Measurements from ENCODE around the gene GLDN. TPM values are rescaled to one million over a fixed set of nuclear protein-coding genes. Genes with fewer than 3 reads are reported as not detected.
A peak's percentile ranks its signal among the peaks of the same experiment; 100 is the strongest.

Gene GLDN
- total RNA-seq, 4 donors from 2014 or later: 0.44 to 4.7 (median 0.75) TPM

DNA sequence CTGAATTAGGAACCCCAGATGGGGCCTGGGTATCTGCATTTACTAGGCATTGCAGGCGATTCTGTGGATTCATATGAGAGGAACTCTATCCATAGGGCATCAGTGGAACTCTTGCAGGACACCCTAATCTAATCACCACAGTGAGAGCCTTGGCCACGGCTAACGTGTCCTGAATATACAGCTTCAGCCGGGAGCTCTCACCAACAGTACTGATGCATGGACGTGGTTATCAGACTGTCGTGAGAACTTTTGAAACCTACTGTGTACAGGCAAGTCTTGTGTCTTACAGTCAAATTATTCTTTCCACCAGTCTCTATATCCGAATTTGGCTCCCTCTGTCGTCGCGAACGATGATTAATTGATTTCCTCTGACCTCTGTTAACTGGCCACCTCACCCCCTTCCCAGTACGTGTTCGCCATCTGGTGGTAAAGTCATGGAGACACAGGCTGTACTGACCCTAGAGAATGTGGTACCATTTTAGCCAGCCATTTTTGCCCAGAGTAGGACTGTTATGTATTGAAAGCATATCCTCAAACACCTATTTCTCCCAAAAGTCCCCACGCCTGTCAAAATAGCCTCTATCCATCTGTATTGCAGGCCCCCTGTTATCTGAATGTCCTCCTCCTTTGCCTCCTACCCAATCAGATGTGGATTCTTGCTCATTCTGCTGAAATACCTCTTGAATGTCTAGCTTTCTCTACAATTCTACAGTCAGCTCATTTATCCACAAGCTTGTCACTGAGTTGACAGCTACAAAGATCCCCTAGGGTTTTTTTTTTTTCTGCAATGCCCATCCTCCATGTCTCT lies 39.7 kb downstream of the GLDN start:
- TF ChIP-seq POLR2A (IDR thresholded peaks at IDR 0.05): no peak
- TF ChIP-seq, protein P1, sequence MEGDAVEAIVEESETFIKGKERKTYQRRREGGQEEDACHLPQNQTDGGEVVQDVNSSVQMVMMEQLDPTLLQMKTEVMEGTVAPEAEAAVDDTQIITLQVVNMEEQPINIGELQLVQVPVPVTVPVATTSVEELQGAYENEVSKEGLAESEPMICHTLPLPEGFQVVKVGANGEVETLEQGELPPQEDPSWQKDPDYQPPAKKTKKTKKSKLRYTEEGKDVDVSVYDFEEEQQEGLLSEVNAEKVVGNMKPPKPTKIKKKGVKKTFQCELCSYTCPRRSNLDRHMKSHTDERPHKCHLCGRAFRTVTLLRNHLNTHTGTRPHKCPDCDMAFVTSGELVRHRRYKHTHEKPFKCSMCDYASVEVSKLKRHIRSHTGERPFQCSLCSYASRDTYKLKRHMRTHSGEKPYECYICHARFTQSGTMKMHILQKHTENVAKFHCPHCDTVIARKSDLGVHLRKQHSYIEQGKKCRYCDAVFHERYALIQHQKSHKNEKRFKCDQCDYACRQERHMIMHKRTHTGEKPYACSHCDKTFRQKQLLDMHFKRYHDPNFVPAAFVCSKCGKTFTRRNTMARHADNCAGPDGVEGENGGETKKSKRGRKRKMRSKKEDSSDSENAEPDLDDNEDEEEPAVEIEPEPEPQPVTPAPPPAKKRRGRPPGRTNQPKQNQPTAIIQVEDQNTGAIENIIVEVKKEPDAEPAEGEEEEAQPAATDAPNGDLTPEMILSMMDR (IDR thresholded peaks at IDR 0.05 in 4 of 5, conservative IDR thresholded peaks at IDR 0.05 in 1 of 5): peak; percentile 67 to 82 (median 77)
- Histone ChIP-seq H3K27me3 (no peaks in the 10 kb centered on the region), H3K9me3 (no peaks in the 10 kb centered on the region), H3K27ac (no peak overlapping the region), H3K36me3 (no peaks in the 10 kb centered on the region), H3K4me3 (no peak overlapping the region), H3K4me1 (no peaks in the 10 kb centered on the region)
- DNase-seq: peak; percentile 15 to 31
- intact Hi-C loops (cut with DNase I; ENCODE audit: low total_unique reads) (loop anchor here (1.0 to 2.0 kb wide), 3 partner anchors 100 to 218 kb away; no protein-coding TSS in a partner anchor), in situ Hi-C loops (cut with MboI; ENCODE audit: low sequenced_read_pairs in 4 of 4) (loop anchor here (5.0 to 25.0 kb wide), 5 partner anchors 94 to 219 kb away; no protein-coding TSS in a partner anchor)
- ATAC-seq: peak; percentile 77 to 85

DNA sequence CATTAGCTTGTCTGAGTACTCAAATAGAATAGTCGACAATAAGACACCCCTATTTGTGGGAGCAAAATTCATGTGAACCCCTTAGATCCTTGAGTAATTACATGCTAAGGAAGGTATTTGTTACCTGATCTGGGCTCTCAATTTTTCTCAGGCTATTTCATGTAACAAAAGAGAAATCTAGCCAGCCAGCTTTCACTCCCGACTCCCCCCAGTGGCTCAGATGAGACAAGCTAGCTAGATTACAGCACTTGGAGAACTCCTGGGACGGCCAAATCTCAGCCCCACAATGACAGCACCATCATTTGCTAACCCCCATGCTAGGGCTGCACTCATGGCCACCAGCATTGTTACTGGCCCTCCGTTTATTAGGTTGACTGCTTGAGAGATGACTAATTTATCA lies 41.3 kb downstream of the GLDN start:
- no peaks in the 10 kb centered on the region for H3K9me3 ChIP-seq
- no peak for DNase-seq
- no peaks in the 10 kb centered on the region for H3K36me3 ChIP-seq
- H3K27ac ChIP-seq: no peak overlapping the region
- H3K27me3 ChIP-seq: no peaks in the 10 kb centered on the region
- no peak overlapping the region for H3K4me3 ChIP-seq
- TF ChIP-seq, protein P1 (IDR thresholded peaks at IDR 0.05 in 4 of 5, conservative IDR thresholded peaks at IDR 0.05 in 1 of 5): peak in 1 of 5 experiments; percentile 18
- no peak for TF ChIP-seq POLR2A (IDR thresholded peaks at IDR 0.05)
- intact Hi-C loops (cut with DNase I; ENCODE audit: low total_unique reads): no loop called here
- no peaks in the 10 kb centered on the region for H3K4me1 ChIP-seq
- in situ Hi-C loops (cut with MboI; ENCODE audit: low sequenced_read_pairs in 4 of 4): loop anchor here (5.0 to 25.0 kb wide), 5 partner anchors 95 to 220 kb away; no protein-coding TSS in a partner anchor
- ATAC-seq: no peak

DNA sequence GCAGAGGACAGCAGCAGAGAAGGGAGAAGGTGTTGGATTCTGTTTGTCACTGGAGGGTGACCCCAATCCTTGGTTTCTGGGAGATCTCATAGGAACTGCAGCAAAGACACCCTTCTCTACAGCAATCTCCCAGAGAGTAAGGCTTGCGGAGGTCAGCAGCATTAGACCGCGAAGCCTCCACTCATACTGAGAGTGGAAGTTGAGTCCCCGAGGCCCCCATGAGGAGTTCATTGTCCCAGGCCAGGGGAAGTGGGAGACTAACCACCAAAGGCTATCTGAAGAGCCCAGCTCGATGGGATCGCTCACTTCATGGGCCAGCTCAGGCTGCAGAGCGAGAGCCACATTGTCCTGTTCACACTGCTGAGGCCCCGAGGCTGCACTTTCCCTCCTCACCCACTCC lies 44.6 kb downstream of the GLDN start:
- ATAC-seq: no peak
- in situ Hi-C loops (cut with MboI; ENCODE audit: low sequenced_read_pairs in 4 of 4) (loop anchor here in 3 of 4 donors (5.0 to 25.0 kb wide), 4 partner anchors 99 to 229 kb away; no protein-coding TSS in a partner anchor), intact Hi-C loops (cut with DNase I; ENCODE audit: low total_unique reads) (no loop called here)
- H3K9me3 ChIP-seq: no peaks in the 10 kb centered on the region
- no peak overlapping the region for H3K4me3 ChIP-seq
- no peak for TF ChIP-seq POLR2A (IDR thresholded peaks at IDR 0.05)
- TF ChIP-seq, protein P1 (IDR thresholded peaks at IDR 0.05 in 4 of 5, conservative IDR thresholded peaks at IDR 0.05 in 1 of 5): no peak
- no peaks in the 10 kb centered on the region for H3K36me3 ChIP-seq
- H3K27me3 ChIP-seq: no peaks in the 10 kb centered on the region
- no peak for DNase-seq
- H3K4me1 ChIP-seq: no peaks in the 10 kb centered on the region
- no peak overlapping the region for H3K27ac ChIP-seq

DNA sequence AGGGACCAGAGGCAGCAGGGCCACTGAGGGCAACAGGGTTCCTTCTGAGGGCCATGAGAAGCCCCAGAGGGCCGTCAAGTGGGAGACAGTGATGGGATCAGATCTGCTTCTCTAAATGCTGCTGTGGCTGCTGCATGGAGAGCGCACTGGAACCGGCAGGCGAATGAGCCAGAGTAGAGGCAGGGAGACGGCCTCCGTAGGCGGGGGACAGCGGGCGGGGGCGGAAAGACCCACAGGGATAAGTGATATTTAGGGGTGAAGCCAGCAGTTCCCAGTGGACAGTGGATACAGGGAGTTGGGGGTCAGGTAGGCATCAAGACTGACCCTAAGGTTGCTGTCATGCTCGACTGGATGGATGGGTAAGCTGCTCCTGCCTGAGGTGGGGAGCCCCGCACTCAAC lies 45.0 kb downstream of the GLDN start:
- no peaks in the 10 kb centered on the region for H3K27me3 ChIP-seq
- no peaks in the 10 kb centered on the region for H3K36me3 ChIP-seq
- DNase-seq (no peak), ATAC-seq (no peak)
- in situ Hi-C loops (cut with MboI; ENCODE audit: low sequenced_read_pairs in 4 of 4) (loop anchor here in 3 of 4 donors (5.0 to 25.0 kb wide), 4 partner anchors 99 to 229 kb away; no protein-coding TSS in a partner anchor), intact Hi-C loops (cut with DNase I; ENCODE audit: low total_unique reads) (no loop called here)
- no peaks in the 10 kb centered on the region for H3K9me3 ChIP-seq
- TF ChIP-seq, protein P1 (IDR thresholded peaks at IDR 0.05 in 4 of 5, conservative IDR thresholded peaks at IDR 0.05 in 1 of 5): no peak
- TF ChIP-seq POLR2A (IDR thresholded peaks at IDR 0.05): no peak
- H3K4me1 ChIP-seq: no peaks in the 10 kb centered on the region
- H3K4me3 ChIP-seq: no peak overlapping the region
- H3K27ac ChIP-seq: no peak overlapping the region
